ENCODE data around the gene NAALADL1. TPM values are rescaled to one million over a fixed set of nuclear protein-coding genes. Genes with fewer than 3 reads are reported as not detected.
A peak's percentile ranks its signal among the peaks of the same experiment; 100 is the strongest.

NAALADL1 gene
- total and polyA plus RNA-seq, 9 of the 15 experiments (the other 6 are each of a cell fraction or from before 2014, with no cell fraction given): 0.06 to 0.72 (median 0.22) TPM; not detected in 4

- TF ChIP-seq ELK3 (CRISPR knock-in tag; IDR thresholded peaks at IDR 0.05) (no peak), PTRF (tag; IDR thresholded peaks at IDR 0.05) (no peak), STAT5B (CRISPR knock-in tag; IDR thresholded peaks at IDR 0.05) (no peak), ELF4 (CRISPR knock-in tag; IDR thresholded peaks at IDR 0.05) (no peak), SNAPC5 (CRISPR knock-in tag; IDR thresholded peaks at IDR 0.05) (no peak), MCM5 (IDR thresholded peaks at IDR 0.05; ENCODE audit: low read depth) (no peak), POLR2B (IDR thresholded peaks at IDR 0.05; ENCODE audit: low read depth, partially characterized antibody) (peak; percentile 42), SFPQ (IDR thresholded peaks at IDR 0.05; ENCODE audit: low read depth, low read length) (no peak), GABPA (tag; conservative IDR thresholded peaks at IDR 0.05; ENCODE audit: low read depth) (peak; percentile 76), NFE2 (IDR thresholded peaks at IDR 0.05; ENCODE audit: low read depth) (no peak), U2AF2 (optimal IDR thresholded peaks at IDR 0.05; ENCODE audit: low read depth, low read length) (no peak), KAT7 (CRISPR knock-in tag; IDR thresholded peaks at IDR 0.05; ENCODE audit: borderline replicate concordance) (peak; percentile 97; the same call in 1 of the 2 replicates), TFE3 (CRISPR knock-in tag; IDR thresholded peaks at IDR 0.05) (peak; percentile 92), CCNT2 (IDR thresholded peaks at IDR 0.05; ENCODE audit: borderline replicate concordance, extremely low read depth, insufficient read length, low read depth, low read length) (peak; percentile 63), BRCA1 (IDR thresholded peaks at IDR 0.05) (no peak), BRCA1 (CRISPR knock-in tag; IDR thresholded peaks at IDR 0.05) (no peak), ZBTB11 (CRISPR knock-in tag; IDR thresholded peaks at IDR 0.05) (peak in 1 of 3 experiments; percentile 80; a peak in 2 of 6 replicates), SIRT6 (IDR thresholded peaks at IDR 0.05; ENCODE audit: low read depth, low read length) (no peak)
Measured at GRCh38 chr11:65013888-65014725, 44.2 kb downstream of the NAALADL1 start, which contains the start of gene ARL2 (continued).

All from K562 (cell line).